ENCODE measurements around the gene NCOA7. TPM values are rescaled to one million over a fixed set of nuclear protein-coding genes. Genes with fewer than 3 reads are reported as not detected.

The NCOA7 gene
- total and polyA plus RNA-seq, 12 donors, result 4.2 to 21.3 (median 10.3) TPM

- Histone ChIP-seq H3K27me3 (no peaks in the 10 kb centered on the region), H3K4me3 (peak overlapping the region in 2 of 10 donors; percentile 3 to 24), H3K27ac (peak overlapping the region in 9 of 10 donors; percentile 1 to 74 (median 61)), H3K36me3 (peaks cover 0 to 13% (median 0%) of the 10 kb centered on the region in 9 donors), H3K9me3 (no peaks in the 10 kb centered on the region), H3K4me1 (peaks cover 4 to 72% (median 42%) of the 10 kb centered on the region in 9 donors)
- DNase-seq (no peak), ATAC-seq (peak; percentile 63 to 87 (median 77))
- WGBS, 2 donors, result 59 to 66% methylated on average over 10 of the region's 10 CpGs
- intact Hi-C loops (cut with DNase I), result loop anchor here in 1 of 10 donors (5.0 kb wide), 1 partner anchor 35 kb away; no protein-coding TSS in a partner anchor
- TF ChIP-seq CTCF (IDR thresholded peaks at IDR 0.05), result no peak
These were observed 21.9 kb downstream of the NCOA7 start for GRCh38 chr6:125812394-125813292.

- ATAC-seq (no peak), DNase-seq (no peak)
- WGBS, 2 donors, result 36 to 41% methylated on average over 4 of the region's 4 CpGs
- H3K9me3 ChIP-seq, result no peaks in the 10 kb centered on the region
- H3K36me3 ChIP-seq, result peaks cover 0 to 13% (median 0%) of the 10 kb centered on the region in 9 donors
- intact Hi-C loops (cut with DNase I), result loop anchor here in 1 of 10 donors (5.0 kb wide), 1 partner anchor 33 kb away; no protein-coding TSS in a partner anchor
- no peak for TF ChIP-seq CTCF (IDR thresholded peaks at IDR 0.05)
- peak overlapping the region in 4 of 10 donors; percentile 0 to 12 (median 3) for H3K4me3 ChIP-seq
- H3K27ac ChIP-seq, result peak overlapping the region in 8 of 10 donors; percentile 3 to 66 (median 44)
- H3K4me1 ChIP-seq, result peaks cover 9 to 90% (median 51%) of the 10 kb centered on the region in 9 donors
- no peaks in the 10 kb centered on the region for H3K27me3 ChIP-seq
These were observed 23.7 kb downstream of the NCOA7 start for GRCh38 chr6:125814481-125814880.

GRCh38 chr6:125815080-125815910 lies 24.5 kb downstream of the NCOA7 start:
- TF ChIP-seq CTCF (IDR thresholded peaks at IDR 0.05), result no peak
- H3K4me1 ChIP-seq, result peaks cover 9 to 95% (median 51%) of the 10 kb centered on the region in 9 donors
- H3K27ac ChIP-seq, result peak overlapping the region in 8 of 10 donors; percentile 3 to 66 (median 44)
- 53 to 65% methylated on average over 5 of the region's 5 CpGs for WGBS, 2 donors
- H3K4me3 ChIP-seq, result peak overlapping the region in 5 of 10 donors; percentile 0 to 12 (median 2)
- H3K9me3 ChIP-seq, result no peaks in the 10 kb centered on the region
- intact Hi-C loops (cut with DNase I), result no loop called here
- ATAC-seq (no peak), DNase-seq (no peak)
- H3K36me3 ChIP-seq, result peaks cover 0 to 17% (median 0%) of the 10 kb centered on the region in 9 donors
- no peaks in the 10 kb centered on the region for H3K27me3 ChIP-seq

- intact Hi-C loops (cut with DNase I), result no loop called here
- TF ChIP-seq CTCF (IDR thresholded peaks at IDR 0.05), result no peak
- no peak for DNase-seq
- peaks cover 5 to 86% (median 55%) of the 10 kb centered on the region in 9 donors for H3K4me1 ChIP-seq
- peak overlapping the region in 1 of 10 donors; percentile 5 for H3K27ac ChIP-seq
- WGBS, 2 donors, result 90 to 91% methylated on average over 1 of the region's 1 CpG
- H3K4me3 ChIP-seq, result no peak overlapping the region
- H3K27me3 ChIP-seq, result no peaks in the 10 kb centered on the region
- ATAC-seq, result no peak
- no peaks in the 10 kb centered on the region for H3K9me3 ChIP-seq
- peaks cover 0 to 24% (median 0%) of the 10 kb centered on the region in 9 donors for H3K36me3 ChIP-seq
These were observed 26.1 kb downstream of the NCOA7 start for GRCh38 chr6:125816828-125817280.
